Ishikawa (cell line): Measurements from ENCODE around the gene CCDC68.
A peak's percentile ranks its signal among the peaks of the same experiment; 100 is the strongest.

ENCODE experiments used
- CEBPB ChIP-seq: IDR thresholded peaks from 2 replicates; pipeline ENCODE4 v1.6.1; 2012
- CREB1 ChIP-seq: IDR thresholded peaks from 2 replicates; pipeline ENCODE4 v1.6.1; 2012; ENCODE audit warnings: low read depth
- EGR1 ChIP-seq: IDR thresholded peaks from 2 replicates; pipeline ENCODE4 v1.6.1; 2012
- EP300 ChIP-seq: IDR thresholded peaks from 2 replicates; pipeline ENCODE4 v1.6.1; 2012; ENCODE audit warnings: borderline replicate concordance
- FOXM1 ChIP-seq: IDR thresholded peaks from 2 replicates; pipeline ENCODE4 v1.6.1; 2012; ENCODE audit warnings: low read depth, borderline replicate concordance
- NFIC ChIP-seq: IDR thresholded peaks from 2 replicates; pipeline ENCODE4 v1.6.1; 2012
- RAD21 ChIP-seq: IDR thresholded peaks from 2 replicates; pipeline ENCODE4 v1.6.1; 2012; ENCODE audit warnings: low read depth
- TAF1 ChIP-seq: IDR thresholded peaks from 2 replicates; pipeline ENCODE4 v1.6.1; 2012; ENCODE audit warnings: low read depth, mild to moderate bottlenecking
- TCF12 ChIP-seq: IDR thresholded peaks from 2 replicates; pipeline ENCODE4 v1.6.1; 2012; ENCODE audit warnings: low read depth
- TEAD4 ChIP-seq: IDR thresholded peaks from 2 replicates; pipeline ENCODE4 v1.6.1; 2012
- YY1 ChIP-seq: IDR thresholded peaks from 2 replicates; pipeline ENCODE4 v1.6.1; 2012; ENCODE audit warnings: low read depth
- ZBTB7A ChIP-seq: IDR thresholded peaks from 2 replicates; pipeline ENCODE4 v1.6.1; 2012; ENCODE audit warnings: low read depth
- TF ChIP-seq, protein P1 (sequence below): IDR thresholded peaks from 2 replicates; pipeline ENCODE4 v1.6.1; 2012; ENCODE audit warnings: low read depth, mild to moderate bottlenecking
- TF ChIP-seq, protein P2 (sequence below): IDR thresholded peaks from 2 replicates; pipeline ENCODE4 v1.6.1; 2012
- TF ChIP-seq, protein P3 (sequence below): IDR thresholded peaks from 2 replicates; pipeline ENCODE4 v1.6.1; 2012

Gene CCDC68

DNA sequence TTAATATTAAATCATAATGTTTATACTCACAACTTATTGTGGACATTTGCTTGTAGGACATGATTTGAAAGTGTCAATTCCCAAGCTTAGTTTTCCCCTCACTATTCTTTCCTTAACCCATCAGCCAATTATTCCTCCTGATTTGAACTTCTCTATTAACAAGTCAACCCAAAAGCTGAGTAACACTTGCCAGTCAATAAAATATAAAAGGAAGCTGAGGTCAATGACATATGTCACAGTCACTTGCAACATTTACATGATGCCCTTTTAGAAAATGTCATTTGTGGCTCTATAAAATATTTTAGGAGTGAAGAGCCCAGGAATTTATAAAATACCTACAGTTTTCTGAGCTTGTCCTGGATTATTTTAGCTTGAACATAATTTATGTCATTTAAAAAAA is 7.2 kb downstream of the CCDC68 start:
- TF ChIP-seq TCF12 = no peak
- no peak for TF ChIP-seq FOXM1
- TF ChIP-seq RAD21 = no peak
- no peak for TF ChIP-seq EP300
- TF ChIP-seq, protein P1, sequence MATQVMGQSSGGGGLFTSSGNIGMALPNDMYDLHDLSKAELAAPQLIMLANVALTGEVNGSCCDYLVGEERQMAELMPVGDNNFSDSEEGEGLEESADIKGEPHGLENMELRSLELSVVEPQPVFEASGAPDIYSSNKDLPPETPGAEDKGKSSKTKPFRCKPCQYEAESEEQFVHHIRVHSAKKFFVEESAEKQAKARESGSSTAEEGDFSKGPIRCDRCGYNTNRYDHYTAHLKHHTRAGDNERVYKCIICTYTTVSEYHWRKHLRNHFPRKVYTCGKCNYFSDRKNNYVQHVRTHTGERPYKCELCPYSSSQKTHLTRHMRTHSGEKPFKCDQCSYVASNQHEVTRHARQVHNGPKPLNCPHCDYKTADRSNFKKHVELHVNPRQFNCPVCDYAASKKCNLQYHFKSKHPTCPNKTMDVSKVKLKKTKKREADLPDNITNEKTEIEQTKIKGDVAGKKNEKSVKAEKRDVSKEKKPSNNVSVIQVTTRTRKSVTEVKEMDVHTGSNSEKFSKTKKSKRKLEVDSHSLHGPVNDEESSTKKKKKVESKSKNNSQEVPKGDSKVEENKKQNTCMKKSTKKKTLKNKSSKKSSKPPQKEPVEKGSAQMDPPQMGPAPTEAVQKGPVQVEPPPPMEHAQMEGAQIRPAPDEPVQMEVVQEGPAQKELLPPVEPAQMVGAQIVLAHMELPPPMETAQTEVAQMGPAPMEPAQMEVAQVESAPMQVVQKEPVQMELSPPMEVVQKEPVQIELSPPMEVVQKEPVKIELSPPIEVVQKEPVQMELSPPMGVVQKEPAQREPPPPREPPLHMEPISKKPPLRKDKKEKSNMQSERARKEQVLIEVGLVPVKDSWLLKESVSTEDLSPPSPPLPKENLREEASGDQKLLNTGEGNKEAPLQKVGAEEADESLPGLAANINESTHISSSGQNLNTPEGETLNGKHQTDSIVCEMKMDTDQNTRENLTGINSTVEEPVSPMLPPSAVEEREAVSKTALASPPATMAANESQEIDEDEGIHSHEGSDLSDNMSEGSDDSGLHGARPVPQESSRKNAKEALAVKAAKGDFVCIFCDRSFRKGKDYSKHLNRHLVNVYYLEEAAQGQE = no peak
- no peak for TF ChIP-seq CEBPB
- TF ChIP-seq ZBTB7A = no peak
- TF ChIP-seq EGR1 = no peak
- no peak for TF ChIP-seq YY1
- no peak for TF ChIP-seq TEAD4
- TF ChIP-seq NFIC = no peak
- TF ChIP-seq, protein P2, sequence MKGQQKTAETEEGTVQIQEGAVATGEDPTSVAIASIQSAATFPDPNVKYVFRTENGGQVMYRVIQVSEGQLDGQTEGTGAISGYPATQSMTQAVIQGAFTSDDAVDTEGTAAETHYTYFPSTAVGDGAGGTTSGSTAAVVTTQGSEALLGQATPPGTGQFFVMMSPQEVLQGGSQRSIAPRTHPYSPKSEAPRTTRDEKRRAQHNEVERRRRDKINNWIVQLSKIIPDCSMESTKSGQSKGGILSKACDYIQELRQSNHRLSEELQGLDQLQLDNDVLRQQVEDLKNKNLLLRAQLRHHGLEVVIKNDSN = no peak
- no peak for TF ChIP-seq TAF1
- TF ChIP-seq, protein P3, sequence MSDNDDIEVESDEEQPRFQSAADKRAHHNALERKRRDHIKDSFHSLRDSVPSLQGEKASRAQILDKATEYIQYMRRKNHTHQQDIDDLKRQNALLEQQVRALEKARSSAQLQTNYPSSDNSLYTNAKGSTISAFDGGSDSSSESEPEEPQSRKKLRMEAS = no peak
- TF ChIP-seq CREB1 = no peak

DNA sequence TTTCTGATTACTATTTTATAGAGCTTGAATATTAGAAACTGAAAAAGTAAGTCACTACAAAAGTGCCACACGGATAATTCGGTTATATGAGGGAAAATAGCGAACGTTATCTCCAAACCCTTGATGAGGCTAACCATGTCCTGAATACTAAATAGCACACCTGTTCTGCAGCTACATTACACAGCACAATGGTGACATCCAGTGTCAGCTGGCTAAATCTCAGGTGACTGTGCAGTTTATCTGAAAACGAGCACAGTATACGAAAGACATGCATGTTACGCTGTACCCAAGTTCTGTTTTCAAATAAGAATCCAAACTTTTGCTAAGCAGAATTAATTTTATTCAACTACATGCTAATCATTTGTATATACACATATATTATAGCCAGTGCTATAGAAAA is 9.0 kb downstream of the CCDC68 start:
- peak; percentile 60 for TF ChIP-seq RAD21
- no peak for TF ChIP-seq NFIC

DNA sequence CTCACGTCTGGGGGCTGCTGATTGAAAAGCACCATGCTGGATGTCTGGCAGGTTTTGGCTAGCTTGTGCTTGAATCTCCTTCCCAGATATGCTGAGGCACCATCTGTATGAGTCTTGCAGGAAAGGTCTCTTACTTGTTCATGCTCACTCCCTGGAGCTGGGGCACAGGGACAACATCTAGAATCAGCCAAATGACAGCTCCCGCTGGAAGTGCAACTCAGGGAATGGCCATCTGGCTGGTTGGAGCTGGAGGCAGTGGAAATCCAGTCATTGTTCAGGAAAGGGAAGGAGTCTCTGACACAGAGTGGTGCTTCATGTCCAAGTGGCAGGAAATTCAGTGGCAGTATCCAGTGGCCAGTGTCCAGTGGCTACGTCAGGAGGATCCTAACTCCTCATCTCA is 9.7 kb downstream of the CCDC68 start:
- TF ChIP-seq EP300 (no peak), CEBPB (no peak), RAD21 (no peak), TCF12 (no peak), EGR1 (no peak), CREB1 (no peak), NFIC (no peak), TAF1 (no peak), FOXM1 (no peak), TEAD4 (no peak), ZBTB7A (no peak), YY1 (no peak)
- TF ChIP-seq, protein P2 = no peak
- TF ChIP-seq, protein P3 = no peak
- TF ChIP-seq, protein P1 = no peak

DNA sequence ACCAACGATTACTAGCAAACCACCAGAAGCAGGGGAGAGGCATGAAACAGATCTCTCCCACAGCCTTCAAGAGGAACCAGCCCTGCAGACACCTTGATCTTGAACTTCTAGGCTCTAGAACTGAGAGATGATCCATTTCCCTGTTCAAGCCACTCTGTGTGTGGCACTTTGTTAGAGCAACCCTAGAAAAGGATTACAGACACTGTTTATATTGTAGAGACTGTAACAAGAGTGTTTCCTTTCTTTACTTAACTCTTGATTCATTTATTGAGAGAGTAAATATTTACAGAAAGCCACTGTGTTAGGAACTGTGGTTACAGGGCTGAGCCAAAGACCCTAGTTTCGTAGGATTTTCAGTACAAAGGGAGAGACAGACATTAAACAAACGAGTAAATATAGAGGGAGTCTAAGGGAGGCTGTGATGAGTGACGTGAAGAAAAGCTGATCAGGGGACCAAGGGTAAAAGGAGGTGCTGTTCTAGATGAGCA is 10.9 kb downstream of the CCDC68 start:
- TF ChIP-seq, protein P1 = no peak
- TF ChIP-seq, protein P2 = no peak
- TF ChIP-seq TEAD4 (no peak), TAF1 (no peak), EP300 (no peak), RAD21 (no peak), NFIC (no peak), FOXM1 (no peak), CREB1 (no peak), EGR1 (no peak), CEBPB (no peak), TCF12 (no peak)
- TF ChIP-seq, protein P3 = no peak
